ENCODE measurements around the gene ARRB1. TPM values are rescaled to one million over a fixed set of nuclear protein-coding genes. Genes with fewer than 3 reads are reported as not detected.
A peak's percentile ranks its signal among the peaks of the same experiment; 100 is the strongest.

Gene ARRB1
- total RNA-seq, 6 experiments from 2014 or later, result 10.8 to 14.4 (median 11.2) TPM

DNA sequence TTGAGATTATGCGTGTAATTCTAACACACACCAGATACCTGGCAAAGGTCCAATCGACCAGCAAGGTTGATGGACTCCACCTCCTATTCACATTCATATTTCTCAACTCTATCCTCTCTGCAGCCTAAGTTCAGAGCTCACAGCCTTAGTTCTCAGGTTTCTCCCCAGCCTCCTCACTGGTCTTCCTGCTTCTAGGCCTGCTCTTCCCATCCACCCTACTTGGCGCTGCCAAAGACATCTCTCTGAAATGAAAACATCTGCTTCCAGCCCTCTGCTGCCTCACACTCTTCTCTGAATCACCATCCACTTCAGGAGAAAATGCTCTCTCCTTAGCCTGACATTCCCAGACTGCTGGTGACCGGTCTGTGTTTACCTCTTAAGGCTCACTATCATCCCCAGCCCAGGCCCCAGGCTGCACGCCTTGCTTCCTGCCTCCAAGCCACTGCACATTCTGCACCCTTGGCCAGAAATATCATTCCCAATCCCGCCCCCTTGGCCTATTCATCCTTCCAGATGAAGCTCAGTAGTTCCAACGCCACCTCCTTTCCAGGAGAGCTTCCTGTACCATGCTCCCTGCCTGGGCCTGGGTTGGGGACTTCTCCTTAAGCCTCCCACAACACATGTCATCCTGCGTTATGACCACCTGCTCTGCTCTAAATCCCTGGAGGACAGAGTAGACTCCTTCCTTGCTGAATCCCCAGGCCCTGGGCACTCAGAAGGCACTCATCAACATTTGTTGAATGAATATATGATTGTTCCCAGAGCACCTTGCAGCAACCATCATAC, 3.5 kb downstream of the ARRB1 start:
- peak overlapping the region; percentile 33 for H3K4me3 Mint-ChIP-seq

GRCh38 chr11:75346912-75347647, 4.4 kb downstream of the ARRB1 start:
- peak overlapping the region; percentile 33 for H3K4me3 Mint-ChIP-seq
- DNase-seq, result peak; percentile 30
- H3K9me3 Mint-ChIP-seq, result no peaks in the 10 kb centered on the region
- no peaks in the 10 kb centered on the region for H3K36me3 Mint-ChIP-seq (ENCODE audit: low read depth)
- TF ChIP-seq, protein P1, sequence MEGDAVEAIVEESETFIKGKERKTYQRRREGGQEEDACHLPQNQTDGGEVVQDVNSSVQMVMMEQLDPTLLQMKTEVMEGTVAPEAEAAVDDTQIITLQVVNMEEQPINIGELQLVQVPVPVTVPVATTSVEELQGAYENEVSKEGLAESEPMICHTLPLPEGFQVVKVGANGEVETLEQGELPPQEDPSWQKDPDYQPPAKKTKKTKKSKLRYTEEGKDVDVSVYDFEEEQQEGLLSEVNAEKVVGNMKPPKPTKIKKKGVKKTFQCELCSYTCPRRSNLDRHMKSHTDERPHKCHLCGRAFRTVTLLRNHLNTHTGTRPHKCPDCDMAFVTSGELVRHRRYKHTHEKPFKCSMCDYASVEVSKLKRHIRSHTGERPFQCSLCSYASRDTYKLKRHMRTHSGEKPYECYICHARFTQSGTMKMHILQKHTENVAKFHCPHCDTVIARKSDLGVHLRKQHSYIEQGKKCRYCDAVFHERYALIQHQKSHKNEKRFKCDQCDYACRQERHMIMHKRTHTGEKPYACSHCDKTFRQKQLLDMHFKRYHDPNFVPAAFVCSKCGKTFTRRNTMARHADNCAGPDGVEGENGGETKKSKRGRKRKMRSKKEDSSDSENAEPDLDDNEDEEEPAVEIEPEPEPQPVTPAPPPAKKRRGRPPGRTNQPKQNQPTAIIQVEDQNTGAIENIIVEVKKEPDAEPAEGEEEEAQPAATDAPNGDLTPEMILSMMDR (IDR thresholded peaks at IDR 0.05), result no peak
- H3K27ac Mint-ChIP-seq, result peak overlapping the region; percentile 76
- H3K4me1 Mint-ChIP-seq (ENCODE audit: low read depth), result peaks cover 73% of the 10 kb centered on the region
- peaks cover 1% of the 10 kb centered on the region; the same call in 1 of the 2 replicates for H3K27me3 Mint-ChIP-seq (ENCODE audit: insufficient read depth)

More for the DNA sequence above, 3.5 kb downstream of the ARRB1 start:
- H3K36me3 Mint-ChIP-seq (ENCODE audit: low read depth), result no peaks in the 10 kb centered on the region
- H3K9me3 Mint-ChIP-seq, result no peaks in the 10 kb centered on the region
- TF ChIP-seq, protein P1 (IDR thresholded peaks at IDR 0.05), result no peak
- peak; percentile 96 for DNase-seq
- peak overlapping the region; percentile 76 for H3K27ac Mint-ChIP-seq
- peaks cover 1% of the 10 kb centered on the region for H3K27me3 Mint-ChIP-seq (ENCODE audit: insufficient read depth)
- H3K4me1 Mint-ChIP-seq (ENCODE audit: low read depth), result peaks cover 70% of the 10 kb centered on the region

GRCh38 chr11:75346296-75346695, 5.2 kb downstream of the ARRB1 start:
- Mint-ChIP-seq H3K27me3 (ENCODE audit: insufficient read depth) (peaks cover 1% of the 10 kb centered on the region; the same call in 1 of the 2 replicates), H3K36me3 (ENCODE audit: low read depth) (no peaks in the 10 kb centered on the region), H3K27ac (peak overlapping the region; percentile 26; the same call in 1 of the 2 replicates), H3K4me1 (ENCODE audit: low read depth) (peaks cover 81% of the 10 kb centered on the region), H3K4me3 (no peak overlapping the region), H3K9me3 (no peaks in the 10 kb centered on the region)
- TF ChIP-seq, protein P1 (IDR thresholded peaks at IDR 0.05), result no peak
- no peak for DNase-seq

DNA sequence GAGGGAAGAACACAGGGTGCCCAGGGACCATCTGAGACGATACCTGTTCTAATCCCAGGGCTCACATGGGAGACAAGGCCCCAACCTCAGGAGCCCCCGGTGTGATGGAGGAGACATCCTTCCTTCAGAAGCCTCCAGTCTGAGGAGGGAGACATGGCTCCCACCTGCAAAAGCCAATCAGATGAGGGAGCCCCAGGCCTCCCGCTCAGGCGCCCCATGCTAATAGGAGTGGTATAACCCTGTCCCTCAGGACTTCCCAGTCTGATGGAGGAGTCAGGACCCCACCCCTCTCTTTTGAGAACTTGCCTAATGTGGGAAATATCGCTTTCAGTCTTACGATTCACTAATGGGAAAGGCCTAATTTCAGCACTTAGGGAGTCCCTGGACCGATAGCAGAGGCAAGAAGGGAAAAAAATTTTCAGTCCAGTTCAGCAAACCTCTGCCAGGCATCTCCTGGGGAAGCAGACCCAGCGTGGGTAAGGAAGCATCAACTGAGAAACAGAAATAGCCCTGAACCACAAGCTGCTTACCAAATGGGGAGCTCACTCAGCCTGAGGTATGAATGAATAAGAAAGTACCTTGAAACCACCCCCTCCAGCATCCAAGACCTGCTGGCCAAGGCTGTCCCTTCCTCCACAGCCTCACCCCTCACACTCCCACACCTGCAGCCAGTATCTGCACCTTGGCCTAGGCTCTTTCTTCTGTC, 5.9 kb downstream of the ARRB1 start:
- H3K4me1 Mint-ChIP-seq (ENCODE audit: low read depth), result peaks cover 82% of the 10 kb centered on the region
- H3K27me3 Mint-ChIP-seq (ENCODE audit: insufficient read depth), result peaks cover 1% of the 10 kb centered on the region; the same call in 1 of the 2 replicates
- TF ChIP-seq, protein P1 (IDR thresholded peaks at IDR 0.05), result no peak
- H3K4me3 Mint-ChIP-seq, result no peak overlapping the region
- no peaks in the 10 kb centered on the region for H3K36me3 Mint-ChIP-seq (ENCODE audit: low read depth)
- 0 out of 2 replicates have a peak overlapping the region, but pooled peaks have one; percentile 26 for H3K27ac Mint-ChIP-seq
- no peaks in the 10 kb centered on the region for H3K9me3 Mint-ChIP-seq
- DNase-seq, result no peak

DNA sequence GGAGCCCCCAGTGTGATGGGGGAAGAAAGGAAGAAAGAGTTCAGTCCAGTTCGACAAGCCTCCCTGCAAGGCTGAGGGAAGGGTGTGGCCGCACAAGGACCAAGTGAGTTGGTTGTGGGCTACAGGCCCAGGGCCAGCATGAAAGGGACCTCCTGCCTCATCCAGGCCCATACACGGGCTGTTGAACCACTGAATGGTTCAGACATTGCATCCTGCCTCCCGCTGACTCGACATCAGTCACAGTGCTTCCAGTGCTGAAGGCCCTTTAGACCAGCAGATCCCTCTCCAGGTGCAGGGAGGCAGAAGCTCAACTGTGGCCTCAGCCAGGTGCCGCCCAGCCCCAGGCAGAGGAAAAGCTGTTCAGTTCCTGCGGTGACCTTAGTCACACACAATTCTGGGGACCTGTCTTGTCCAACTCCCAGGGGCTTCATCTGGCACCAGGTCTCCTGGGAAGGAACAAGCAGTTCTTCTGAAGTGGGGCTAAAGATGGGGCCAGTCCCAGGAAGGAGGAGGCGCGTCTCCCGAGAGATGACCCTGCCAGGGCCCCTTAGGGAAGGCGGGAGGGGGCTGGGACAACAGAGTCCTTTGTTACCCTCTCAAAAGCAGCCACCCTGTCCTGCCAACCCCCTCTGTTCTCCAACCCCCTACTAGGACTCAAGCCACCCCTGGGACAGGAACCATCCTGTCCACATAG, 6.6 kb downstream of the ARRB1 start:
- Mint-ChIP-seq H3K36me3 (ENCODE audit: low read depth) (no peaks in the 10 kb centered on the region), H3K4me1 (ENCODE audit: low read depth) (peaks cover 82% of the 10 kb centered on the region), H3K27ac (no peak overlapping the region), H3K9me3 (no peaks in the 10 kb centered on the region), H3K4me3 (no peak overlapping the region), H3K27me3 (ENCODE audit: insufficient read depth) (peaks cover 1% of the 10 kb centered on the region; the same call in 1 of the 2 replicates)
- DNase-seq, result no peak
- TF ChIP-seq, protein P1 (IDR thresholded peaks at IDR 0.05), result no peak

Data from HFFc6 (cell line).